HG02623 (cell line): Measurements from ENCODE around the gene RNF149.
A peak's percentile ranks its signal among the peaks of the same experiment; 100 is the strongest.
"Not testable (repeated sequence)": the region's sequence is repeated elsewhere in the genome, so short reads cannot be mapped to it uniquely, and the experiment has no call there.

ENCODE experiments used
- ATAC-seq: cut with Tn5 transposase; IDR thresholded peaks from one replicate; pipeline ENCODE4 v1.9.1; 2021; ENCODE audit warnings: moderate library complexity; ENCODE audit not compliant: unreplicated experiment

Gene RNF149, protein sequence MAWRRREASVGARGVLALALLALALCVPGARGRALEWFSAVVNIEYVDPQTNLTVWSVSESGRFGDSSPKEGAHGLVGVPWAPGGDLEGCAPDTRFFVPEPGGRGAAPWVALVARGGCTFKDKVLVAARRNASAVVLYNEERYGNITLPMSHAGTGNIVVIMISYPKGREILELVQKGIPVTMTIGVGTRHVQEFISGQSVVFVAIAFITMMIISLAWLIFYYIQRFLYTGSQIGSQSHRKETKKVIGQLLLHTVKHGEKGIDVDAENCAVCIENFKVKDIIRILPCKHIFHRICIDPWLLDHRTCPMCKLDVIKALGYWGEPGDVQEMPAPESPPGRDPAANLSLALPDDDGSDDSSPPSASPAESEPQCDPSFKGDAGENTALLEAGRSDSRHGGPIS

GRCh38 chr2:101308432-101309210, at the start of gene RNF149:
Gene RNF149, minus strand, starts transcription at chr2:101308701. Its CDS starts 113 bp downstream, at chr2:101308588.
- peak; percentile 49 for ATAC-seq

GRCh38 chr2:101357376-101357775, 48.9 kb upstream of the RNF149 start:
- no peak for ATAC-seq

- no peak for ATAC-seq
Observed at GRCh38 chr2:101356521-101356920, 48.0 kb upstream of the RNF149 start.

DNA sequence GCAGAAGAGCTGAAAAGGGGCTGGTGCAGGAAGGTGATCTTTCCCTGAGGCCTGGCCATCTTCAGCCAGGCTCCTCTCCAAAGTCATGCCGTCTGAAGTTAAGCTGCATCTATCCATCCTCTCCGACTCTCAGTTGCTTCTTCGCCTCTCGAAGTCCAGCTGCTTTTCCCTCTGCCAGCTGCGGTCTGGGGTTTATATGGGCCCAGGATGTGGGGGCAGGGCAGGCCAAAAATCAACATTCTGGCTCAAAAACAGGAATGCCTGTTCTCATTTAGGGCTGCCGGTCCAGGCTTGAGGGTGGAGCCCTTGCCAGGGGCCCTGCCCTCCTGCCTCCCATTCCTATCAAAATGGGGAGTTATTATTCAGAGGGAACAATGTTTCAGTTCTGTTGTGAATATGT, 47.6 kb upstream of the RNF149 start:
- no peak for ATAC-seq

- ATAC-seq, result no peak
Observed at GRCh38 chr2:101355401-101356054, 47.0 kb upstream of the RNF149 start.

- ATAC-seq, result no peak
Observed at GRCh38 chr2:101354420-101355311, 46.2 kb upstream of the RNF149 start.

DNA sequence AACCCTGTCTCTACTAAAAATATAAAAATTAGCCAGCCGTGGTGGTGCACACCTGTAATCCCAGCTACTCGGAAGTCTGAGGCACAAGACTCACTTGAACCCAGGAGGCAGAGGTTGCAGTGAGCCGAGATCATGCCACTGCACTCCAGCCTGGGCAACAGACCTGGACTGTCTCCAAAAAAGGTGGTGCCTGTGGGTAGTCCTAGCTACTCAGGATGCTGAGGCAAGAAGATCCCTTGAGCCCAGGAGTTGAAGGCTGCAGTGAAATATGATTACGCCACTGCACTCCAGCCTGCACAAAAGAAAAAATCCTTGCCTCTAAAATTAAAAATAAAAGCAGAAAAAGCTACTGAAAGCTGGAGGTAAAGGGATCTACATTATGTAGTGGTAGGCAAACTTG, 44.1 kb upstream of the RNF149 start:
- not testable (repeated sequence) for ATAC-seq

DNA sequence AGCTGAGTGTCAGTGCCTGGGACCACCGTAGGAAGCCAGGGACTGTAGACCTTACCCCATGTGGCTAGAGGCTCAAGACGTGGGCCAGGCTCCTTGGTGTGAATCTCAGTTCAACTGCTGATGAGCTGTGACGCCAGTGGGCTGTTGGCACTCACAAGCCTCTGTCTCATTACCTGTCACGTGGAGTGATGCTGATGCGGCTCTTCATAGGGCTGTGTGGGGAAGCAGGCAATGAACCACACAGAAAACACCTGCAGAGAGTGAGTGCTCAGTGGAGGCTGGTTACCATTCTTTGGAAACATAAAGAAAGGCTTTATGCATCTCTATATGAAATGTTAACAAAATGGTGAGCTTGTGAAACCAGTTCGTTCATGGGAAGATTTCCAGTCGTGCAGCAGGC, 42.7 kb upstream of the RNF149 start:
- ATAC-seq, result no peak

DNA sequence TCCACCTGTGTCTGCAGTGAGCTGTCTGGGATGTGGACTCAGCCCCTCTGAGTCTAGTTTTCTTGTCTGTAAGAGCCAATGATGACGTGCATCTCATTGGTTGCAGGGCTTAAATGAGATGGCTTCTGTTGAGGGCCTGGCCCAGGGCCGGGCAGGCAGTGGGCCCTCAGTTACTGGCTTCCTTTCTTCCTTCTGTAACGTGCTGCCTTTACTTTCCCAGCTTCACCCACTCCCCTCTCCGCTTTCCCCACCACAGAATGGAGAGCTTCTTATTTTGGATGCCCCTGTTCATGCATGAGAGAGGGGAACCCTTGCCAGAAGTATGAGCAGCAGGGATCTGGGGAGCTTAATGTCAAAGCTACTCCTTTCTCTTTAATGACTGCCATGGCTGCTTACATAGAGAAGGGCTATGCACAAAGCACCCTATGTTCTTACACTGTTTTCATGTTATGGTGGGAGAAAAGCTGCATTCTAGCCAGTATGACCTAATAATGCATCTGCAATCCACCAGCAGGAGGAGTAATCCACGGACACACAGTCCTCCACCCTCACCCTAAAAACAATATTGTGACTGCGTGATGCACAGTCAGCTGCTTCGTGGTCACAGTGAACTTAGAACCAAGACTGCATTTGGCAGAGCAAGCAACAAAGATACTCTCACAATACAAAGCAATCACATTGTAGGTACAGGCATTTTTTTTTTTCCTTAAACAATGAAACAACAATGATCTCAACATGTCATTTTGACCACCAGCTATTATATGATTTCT, 41.6 kb upstream of the RNF149 start:
- no peak for ATAC-seq

DNA sequence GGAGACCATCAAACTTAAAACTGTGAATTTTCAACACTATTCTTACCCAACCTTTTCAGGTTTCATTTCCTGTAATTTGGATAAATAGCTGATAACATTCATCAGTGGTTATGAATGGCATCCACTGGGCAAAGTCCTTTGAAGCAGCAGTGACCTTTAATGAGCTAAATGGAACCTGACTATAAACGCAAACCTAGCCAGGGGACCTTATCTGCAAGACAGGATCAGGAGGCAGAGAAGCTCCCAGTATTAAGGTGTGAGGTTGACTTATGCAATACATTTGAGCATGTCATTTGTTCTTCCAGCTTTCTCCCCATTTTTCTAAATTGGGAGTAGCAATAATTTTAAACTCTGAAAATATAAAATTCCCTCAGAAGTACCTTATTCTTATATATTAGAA, 40.4 kb upstream of the RNF149 start:
- no peak for ATAC-seq

GRCh38 chr2:101346909-101347308, 38.4 kb upstream of the RNF149 start:
- ATAC-seq, result no peak

DNA sequence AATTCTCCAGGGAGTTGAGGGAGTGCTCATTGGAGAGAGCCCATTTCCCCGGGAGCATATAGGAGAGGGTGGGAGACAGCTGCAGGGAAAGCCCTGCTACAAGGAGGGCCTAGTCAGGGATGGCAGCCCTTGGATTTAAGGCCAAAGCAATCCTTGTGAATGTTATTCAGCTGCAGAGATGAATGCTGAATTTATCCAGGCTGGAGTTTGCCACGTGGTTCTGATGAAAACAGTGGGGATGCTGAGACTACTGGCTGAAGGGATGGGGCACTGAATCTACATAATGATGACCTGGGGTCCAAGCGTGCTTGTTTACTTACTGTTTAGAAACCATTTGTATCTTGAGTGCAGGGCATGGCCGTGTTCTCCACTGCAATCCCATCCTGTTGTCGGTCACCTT, 35.6 kb upstream of the RNF149 start:
- no peak for ATAC-seq

- ATAC-seq, result no peak
Observed at GRCh38 chr2:101342625-101343008, 34.1 kb upstream of the RNF149 start.

GRCh38 chr2:101341901-101342624, 33.6 kb upstream of the RNF149 start:
- no peak for ATAC-seq

GRCh38 chr2:101341421-101341820, 32.9 kb upstream of the RNF149 start:
- ATAC-seq, result no peak

- ATAC-seq, result no peak
Observed at GRCh38 chr2:101340141-101340551, 31.6 kb upstream of the RNF149 start.

- no peak for ATAC-seq
Observed at GRCh38 chr2:101339266-101339880, 30.9 kb upstream of the RNF149 start.

- ATAC-seq, result no peak
Observed at GRCh38 chr2:101337877-101338276, 29.4 kb upstream of the RNF149 start.
